Astrocyte (in vitro differentiated cells and primary cell): ENCODE data around the gene EML6.

Experiments
- CTCF ChIP-seq: IDR thresholded peaks from 2 replicates; pipeline ENCODE4 v1.5.1; 2011; ENCODE audit warnings: low read depth, mild to moderate bottlenecking, inconsistent platforms, low read length, moderate library complexity; ENCODE audit not compliant: insufficient read depth
- EZH2 ChIP-seq: IDR thresholded peaks from 2 replicates; pipeline ENCODE4 v1.6.1; 2012; ENCODE audit warnings: mild to moderate bottlenecking, low read length, inconsistent platforms; ENCODE audit not compliant: insufficient read depth

- TF ChIP-seq CTCF = no peak
- TF ChIP-seq EZH2 = no peak
Measured at GRCh38 chr2:55017428-55017827, 294.0 kb downstream of the EML6 start.
